GM21515 (cell line): ENCODE results near the gene RASL10A.

ENCODE experiments used
- ATAC-seq: cut with Tn5 transposase; IDR thresholded peaks from one replicate; pipeline ENCODE4 v1.9.1; 2021; ENCODE audit not compliant: unreplicated experiment

Gene RASL10A

GRCh38 chr22:29306835-29307595, 8.5 kb downstream of the RASL10A start:
- ATAC-seq = no peak

GRCh38 chr22:29306175-29306834, 9.2 kb downstream of the RASL10A start, which contains the start of gene GAS2L1:
TSS of gene GAS2L1 (plus strand) at chr22:29306650. CDS start at chr22:29308106, 1,456 bp downstream.
- no peak for ATAC-seq

GRCh38 chr22:29305836-29306174, 9.7 kb downstream of the RASL10A start:
- no peak for ATAC-seq

- ATAC-seq = no peak
These were observed 12.6 kb downstream of the RASL10A start for GRCh38 chr22:29302681-29303465.

GRCh38 chr22:29302402-29302680, 13.2 kb downstream of the RASL10A start:
- ATAC-seq = no peak

- no peak for ATAC-seq
These were observed 13.6 kb downstream of the RASL10A start for GRCh38 chr22:29301716-29302401.

- no peak for ATAC-seq
These were observed 14.5 kb downstream of the RASL10A start for GRCh38 chr22:29300807-29301601.

GRCh38 chr22:29300467-29300806, 15.1 kb downstream of the RASL10A start:
- ATAC-seq = no peak

- ATAC-seq = no peak
These were observed 16.2 kb downstream of the RASL10A start for GRCh38 chr22:29299136-29299900.

GRCh38 chr22:29298641-29299040, 16.9 kb downstream of the RASL10A start:
- ATAC-seq = no peak

GRCh38 chr22:29292379-29292778, 23.1 kb downstream of the RASL10A start:
- no peak for ATAC-seq

- no peak for ATAC-seq
These were observed 24.3 kb downstream of the RASL10A start for GRCh38 chr22:29291215-29291614.

GRCh38 chr22:29290061-29290460, 25.4 kb downstream of the RASL10A start:
- no peak for ATAC-seq

GRCh38 chr22:29288837-29289236, 26.7 kb downstream of the RASL10A start:
- ATAC-seq = no peak

GRCh38 chr22:29284196-29284595, 31.3 kb downstream of the RASL10A start:
- no peak for ATAC-seq

- no peak for ATAC-seq
These were observed 37.6 kb downstream of the RASL10A start for GRCh38 chr22:29277927-29278326.

GRCh38 chr22:29275819-29276565, 39.5 kb downstream of the RASL10A start:
- no peak for ATAC-seq

GRCh38 chr22:29275167-29275566, 40.3 kb downstream of the RASL10A start:
- ATAC-seq = no peak

- no peak for ATAC-seq
These were observed 42.9 kb downstream of the RASL10A start for GRCh38 chr22:29272624-29273023.
